GM18861 (cell line): ENCODE measurements around the gene CLK4.

Experiments used
- ATAC-seq: cut with Tn5 transposase; IDR thresholded peaks from one replicate; pipeline ENCODE4 v1.9.1; 2021; ENCODE audit not compliant: unreplicated experiment

CLK4 gene

GRCh38 chr5:178637356-178638074, 10.7 kb upstream of the CLK4 start:
- no peak for ATAC-seq

DNA sequence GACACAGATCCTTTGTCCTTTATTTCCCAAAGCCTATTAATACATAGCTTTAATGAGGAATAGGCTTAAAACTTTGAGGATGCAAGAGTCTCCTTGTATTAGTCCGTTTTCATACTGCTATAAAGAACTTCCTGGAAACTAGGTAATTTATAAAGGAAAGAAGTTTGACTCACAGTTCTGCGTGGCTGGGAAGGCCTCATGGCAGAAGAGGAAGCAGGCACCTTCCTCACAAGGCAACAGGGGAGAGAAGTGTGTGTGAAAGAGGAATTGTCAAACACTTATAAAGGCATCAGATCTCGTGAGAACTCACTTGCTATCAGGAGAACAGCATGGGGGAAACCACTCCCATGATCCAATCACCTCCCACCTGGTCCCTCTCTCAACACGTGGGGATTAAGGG, 5.4 kb upstream of the CLK4 start:
- no peak for ATAC-seq

DNA sequence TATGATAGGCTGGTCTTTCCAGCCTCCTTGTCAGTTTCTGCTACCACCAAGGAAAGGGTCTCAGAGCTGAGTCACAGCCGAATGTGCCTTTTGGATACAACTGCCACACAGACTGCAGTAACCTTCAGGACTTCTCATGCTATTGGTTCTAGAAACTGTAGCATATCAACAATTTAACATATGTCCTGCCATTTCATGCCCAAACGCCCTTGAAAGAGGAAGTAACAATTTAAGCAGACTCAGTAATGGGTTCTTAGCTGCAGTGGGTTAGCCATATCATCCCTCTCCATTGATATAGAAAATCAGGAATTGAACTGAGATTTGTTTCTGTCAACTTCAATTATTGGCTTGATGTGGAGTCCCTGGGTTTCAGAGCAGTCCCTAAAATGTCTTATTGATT, 4.1 kb upstream of the CLK4 start:
- no peak for ATAC-seq

- ATAC-seq = no peak
Observed at GRCh38 chr5:178630475-178630930, 3.7 kb upstream of the CLK4 start.

DNA sequence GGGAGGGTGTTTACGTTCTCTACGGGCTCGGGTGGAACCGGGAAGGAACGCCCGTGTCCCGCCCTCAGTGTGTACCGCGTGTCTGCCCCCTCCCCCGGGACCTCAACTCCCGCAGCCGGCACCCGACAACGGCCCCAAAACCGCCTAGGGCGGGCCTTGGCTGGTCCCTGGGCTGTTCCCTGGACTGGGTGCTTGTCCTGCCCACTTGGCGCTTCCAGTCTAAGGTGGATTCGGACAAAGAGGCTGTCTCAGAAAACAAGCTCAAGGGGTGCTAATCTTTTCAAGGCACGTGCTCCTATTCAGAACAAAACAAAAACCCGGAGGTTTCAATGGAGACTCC, 379 bp upstream of the CLK4 start:
- no peak for ATAC-seq

GRCh38 chr5:178625679-178626483, 969 bp downstream of the CLK4 start:
- ATAC-seq = peak; percentile 20

DNA sequence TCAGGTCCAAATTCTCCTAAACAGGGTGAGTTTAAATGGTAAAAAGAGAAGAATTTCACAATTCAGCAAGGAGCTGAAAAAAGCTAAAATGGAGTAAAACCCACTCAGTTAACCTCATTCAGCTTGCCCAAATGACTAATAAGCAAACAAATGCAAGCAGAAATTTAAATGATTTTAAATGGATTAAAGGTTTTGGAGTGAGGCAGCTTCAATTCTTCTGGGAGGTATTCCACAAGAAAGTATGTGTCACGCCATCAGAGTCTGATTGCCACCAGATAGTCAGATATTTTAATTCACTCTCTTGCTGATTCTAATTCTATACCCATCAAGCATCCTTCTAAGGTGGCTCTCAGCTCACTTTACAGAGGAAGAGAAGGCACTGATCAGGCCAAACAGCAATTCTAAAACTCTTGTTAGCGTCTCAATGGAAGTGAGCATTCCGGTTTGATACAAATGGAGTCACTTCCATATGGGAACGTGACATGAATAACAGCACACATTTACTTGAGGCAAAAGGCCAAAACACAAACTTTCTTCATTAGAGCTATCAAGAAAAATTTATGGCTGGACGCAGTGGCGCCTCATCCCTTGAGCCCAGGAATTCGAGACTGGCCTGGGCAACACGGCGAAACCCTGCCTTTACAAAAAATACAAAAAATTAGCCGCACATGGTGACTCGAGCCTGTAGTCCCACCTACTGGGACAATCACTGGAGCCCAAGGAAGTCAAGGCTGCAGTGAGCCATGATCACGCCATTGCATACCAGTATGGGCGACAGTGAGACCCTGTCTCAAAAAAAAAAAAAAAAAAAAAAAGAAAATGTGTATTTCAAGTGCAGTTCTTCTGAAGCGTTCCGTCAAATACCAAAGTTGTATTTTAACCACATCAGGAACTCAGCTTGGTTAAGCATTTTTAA, 2.0 kb downstream of the CLK4 start:
- ATAC-seq = no peak

DNA sequence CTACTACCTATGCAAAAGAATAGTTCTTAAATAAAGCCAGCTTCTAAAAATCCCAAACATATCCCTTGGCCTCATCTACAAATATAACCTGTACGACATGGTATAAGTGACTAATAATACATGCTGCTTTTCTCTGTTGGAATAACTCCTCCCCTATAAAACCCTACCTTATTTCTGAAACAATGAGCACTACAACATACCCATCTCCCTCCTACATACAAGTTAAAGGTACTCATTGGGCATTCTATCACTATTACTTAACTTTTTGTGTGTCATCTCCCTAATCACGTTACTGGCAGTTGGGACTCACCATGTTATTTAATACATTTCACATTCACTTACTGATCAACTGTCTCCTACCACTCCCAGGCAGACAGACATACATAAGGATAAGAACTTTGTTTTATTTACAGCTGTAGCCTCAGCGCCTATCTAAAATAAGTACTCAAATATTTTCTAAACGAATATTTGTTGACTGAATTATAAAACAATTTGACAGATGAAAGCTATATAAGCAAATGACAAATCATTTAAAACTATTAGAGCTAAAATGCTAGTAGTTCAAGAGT, 4.1 kb downstream of the CLK4 start:
- ATAC-seq = no peak

DNA sequence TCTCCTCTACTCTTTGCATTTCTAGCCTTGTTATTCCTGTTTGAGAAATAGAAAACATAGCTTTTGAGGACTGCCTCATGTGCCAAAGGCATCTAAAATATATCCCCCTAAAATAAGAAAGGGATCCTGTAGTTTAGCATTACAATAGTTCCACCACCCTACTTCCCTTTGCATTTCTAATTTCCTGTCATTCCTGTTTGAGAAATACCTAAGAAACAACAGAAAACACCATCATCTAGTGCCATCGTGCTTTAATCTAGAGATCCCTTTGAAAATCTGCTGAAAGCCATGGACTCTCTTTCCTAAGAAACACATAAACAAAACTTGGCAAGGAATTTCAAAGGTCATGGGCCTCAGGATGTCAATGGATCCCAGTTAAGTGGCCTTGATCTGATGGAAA, 7.5 kb downstream of the CLK4 start:
- ATAC-seq = no peak

GRCh38 chr5:178612299-178612698, 14.6 kb downstream of the CLK4 start:
- no peak for ATAC-seq

- no peak for ATAC-seq
Observed at GRCh38 chr5:178606269-178606668, 20.6 kb downstream of the CLK4 start.

DNA sequence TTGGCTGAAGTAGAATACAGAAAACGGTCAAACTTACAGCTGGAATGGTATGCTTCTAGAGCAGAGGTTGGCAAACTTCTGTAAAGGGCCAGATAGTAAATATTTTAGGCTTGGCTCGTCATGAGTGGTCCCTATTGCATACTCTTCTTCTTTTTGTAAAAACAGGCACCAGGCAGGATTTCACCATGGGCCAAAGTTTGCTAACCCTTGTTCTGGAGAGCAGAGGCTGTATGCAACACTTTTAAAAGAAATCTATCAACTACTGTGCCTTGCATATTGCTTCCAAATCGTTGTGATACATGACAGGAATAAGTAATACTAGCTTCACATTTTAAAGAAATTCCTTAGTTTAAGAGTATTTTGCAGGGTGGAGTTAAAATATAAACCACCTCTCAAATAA, 21.1 kb downstream of the CLK4 start:
- ATAC-seq = no peak

- no peak for ATAC-seq
Observed at GRCh38 chr5:178602752-178603151, 24.1 kb downstream of the CLK4 start.

GRCh38 chr5:178595750-178596149, 31.1 kb downstream of the CLK4 start:
- no peak for ATAC-seq

GRCh38 chr5:178595150-178595549, 31.7 kb downstream of the CLK4 start:
- ATAC-seq = no peak

GRCh38 chr5:178590924-178591423, 35.9 kb downstream of the CLK4 start:
- ATAC-seq = no peak

DNA sequence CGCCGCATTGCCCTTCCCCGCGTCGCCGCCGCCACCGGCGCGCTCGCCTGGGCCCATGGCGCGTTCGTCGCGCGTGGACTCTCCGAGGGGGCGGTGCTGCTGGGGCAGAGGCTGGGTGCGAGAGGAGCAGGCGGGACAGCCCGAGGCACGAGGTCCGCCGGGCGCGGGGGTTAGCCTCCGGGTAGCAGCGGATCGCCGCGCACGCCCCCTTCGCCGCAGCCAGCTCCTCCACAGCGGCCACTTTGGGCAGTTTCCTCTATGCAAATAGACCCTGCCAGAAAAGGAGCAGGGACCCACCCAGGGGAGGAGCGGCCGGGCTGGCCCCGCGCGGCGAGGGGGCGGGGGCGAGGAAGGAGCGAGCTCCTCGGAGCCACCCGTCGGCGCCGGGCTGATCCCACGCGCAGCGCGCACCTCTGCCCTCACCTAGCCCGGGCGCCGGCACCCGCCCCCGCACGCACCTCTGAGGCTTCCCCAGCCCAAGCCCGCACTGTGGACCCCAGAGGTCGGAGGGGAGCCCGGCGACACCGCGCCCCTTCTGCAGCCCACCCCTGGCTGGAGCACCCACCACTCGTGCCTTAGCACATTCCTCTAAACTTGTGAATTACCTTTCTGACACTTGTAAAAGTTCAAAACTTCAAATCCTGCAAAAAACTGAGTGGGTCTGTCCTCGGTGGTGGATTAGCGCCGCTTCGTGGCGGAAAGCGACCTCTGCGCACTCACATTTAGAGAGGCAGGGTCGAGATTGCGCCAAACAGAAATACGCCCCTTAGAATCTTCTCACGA, 36.5 kb downstream of the CLK4 start, which contains the start of gene COL23A1:
Gene COL23A1, minus strand, starts transcription at position 253 of the 783 bp plus-strand sequence.
- ATAC-seq = no peak

DNA sequence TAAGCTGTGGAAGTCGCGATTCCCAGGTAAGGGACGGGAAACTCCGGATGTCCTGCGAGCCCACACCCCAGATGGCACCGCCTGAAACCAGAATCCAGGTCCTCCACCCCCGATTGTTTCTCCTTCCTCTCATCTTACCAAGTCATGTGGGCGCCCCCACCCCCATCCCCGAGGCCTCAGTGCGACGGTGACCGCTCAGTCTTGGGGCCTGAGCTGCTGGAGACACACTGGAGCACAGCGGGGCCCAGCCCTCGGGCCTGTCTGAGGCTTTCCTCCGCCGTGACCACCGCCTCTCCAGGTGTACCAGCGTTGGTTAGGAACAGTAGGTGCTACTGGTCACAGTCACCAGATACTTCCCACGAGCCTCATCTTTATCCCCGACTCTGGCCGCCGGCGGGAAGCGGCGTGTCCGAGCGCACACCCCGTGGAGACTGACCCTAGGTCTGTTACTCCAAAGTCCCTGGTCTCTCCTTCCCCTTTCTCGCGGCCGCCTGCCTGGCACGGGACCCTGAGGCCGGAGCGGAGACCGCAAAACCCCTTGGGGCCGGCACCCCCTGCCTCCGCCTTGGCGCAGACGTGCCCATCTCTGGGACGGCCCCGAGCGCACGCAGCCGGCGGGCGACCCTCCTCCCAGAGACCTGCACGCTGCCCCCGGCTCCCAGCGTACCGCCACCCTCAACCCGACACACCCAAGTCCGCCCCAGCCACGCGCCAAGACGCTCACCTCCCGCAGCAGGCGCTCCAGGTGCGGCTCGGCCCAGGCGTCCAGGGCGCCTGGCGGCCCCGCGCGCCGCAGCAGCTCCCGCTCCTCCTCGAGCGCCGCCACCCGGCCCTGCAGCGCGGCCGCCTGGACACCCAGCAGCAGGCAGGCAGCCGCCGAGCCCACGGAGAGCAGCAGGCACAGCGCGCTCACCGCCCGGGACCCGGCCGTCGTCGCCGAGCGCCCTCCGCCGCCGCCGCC, 37.4 kb downstream of the CLK4 start:
- no peak for ATAC-seq

GRCh38 chr5:178588769-178589168, 38.1 kb downstream of the CLK4 start:
- no peak for ATAC-seq
